ENCODE measurements around the gene GLYATL3.
A peak's percentile ranks its signal among the peaks of the same experiment; 100 is the strongest.

GLYATL3 gene

GRCh38 chr6:49548613-49549304 is 49.0 kb downstream of the GLYATL3 start:
- DNase-seq (ENCODE audit: low read depth) = no peak

DNA sequence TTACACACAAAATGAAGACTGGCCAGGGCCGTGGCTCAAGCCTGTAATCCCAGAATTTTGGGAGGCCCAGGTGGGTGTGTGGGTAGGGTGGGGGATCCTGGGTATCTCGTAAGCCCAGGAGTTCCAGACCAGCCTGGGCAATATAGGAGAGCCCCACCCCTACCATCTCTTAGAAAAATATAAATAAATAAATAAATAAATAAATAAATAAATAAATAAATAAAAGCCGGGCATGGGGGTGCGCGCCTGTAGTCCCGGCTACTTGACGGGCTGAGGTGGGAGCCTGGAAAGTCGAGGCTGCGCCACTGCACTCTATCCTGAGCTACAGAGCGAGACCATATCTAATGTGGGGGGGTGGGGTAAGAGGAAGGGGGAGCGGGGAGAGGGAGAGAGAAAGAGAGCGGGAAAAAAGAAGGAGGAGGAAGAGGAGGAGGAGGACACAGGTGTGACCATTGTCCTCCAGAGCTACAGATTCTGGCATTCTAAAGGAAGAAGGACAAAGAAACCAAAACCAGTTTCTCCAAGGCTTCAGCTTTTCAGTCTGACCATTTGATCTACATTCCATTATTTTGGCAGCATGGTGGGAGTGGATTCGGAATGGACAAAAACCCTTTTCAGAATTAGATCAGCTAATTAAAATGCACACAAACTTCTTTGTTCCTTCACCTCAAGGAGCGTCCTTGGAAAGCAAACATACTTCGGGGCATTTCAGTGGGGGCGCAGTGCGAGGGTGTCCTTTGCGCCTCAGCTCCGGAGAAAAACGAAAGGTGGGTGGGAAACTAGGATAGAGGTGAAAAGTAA is 50.2 kb downstream of the GLYATL3 start:
- DNase-seq (ENCODE audit: low read depth) = no peak

DNA sequence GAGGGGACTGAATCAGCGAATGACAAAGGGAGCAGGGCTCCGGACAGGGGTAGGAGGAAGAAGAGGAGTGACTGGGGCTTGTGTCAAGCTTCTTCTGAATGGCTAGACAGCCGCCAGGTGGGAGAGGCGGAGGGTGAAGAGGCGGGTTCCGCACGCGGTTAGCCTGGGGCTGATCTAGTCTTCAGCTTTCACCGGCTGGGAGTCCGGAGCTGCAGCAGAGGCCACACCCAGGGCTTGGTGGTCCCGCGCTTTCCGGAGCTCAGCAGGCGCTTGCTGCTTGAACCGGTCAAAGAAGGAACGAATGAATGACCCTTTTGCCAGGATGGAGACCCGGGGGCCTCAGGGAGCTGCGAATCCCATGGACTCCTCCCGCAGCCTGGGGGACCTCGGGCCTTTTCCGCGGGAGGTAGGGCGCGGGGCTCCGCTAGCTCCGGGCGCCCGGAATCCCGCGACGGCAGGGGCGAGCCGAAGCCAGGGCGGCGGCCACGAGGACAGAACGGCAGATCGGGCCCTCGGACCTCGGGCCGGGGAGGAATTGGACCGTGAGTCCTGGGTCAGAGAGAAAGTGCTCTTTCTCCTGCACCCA is 50.9 kb downstream of the GLYATL3 start, which contains the start of gene C6orf141:
Gene C6orf141 (plus strand): TSS at position 177 of the 586 bp plus-strand sequence. CDS start 125 bp downstream, at position 302.
- no peak for DNase-seq (ENCODE audit: low read depth)

DNA sequence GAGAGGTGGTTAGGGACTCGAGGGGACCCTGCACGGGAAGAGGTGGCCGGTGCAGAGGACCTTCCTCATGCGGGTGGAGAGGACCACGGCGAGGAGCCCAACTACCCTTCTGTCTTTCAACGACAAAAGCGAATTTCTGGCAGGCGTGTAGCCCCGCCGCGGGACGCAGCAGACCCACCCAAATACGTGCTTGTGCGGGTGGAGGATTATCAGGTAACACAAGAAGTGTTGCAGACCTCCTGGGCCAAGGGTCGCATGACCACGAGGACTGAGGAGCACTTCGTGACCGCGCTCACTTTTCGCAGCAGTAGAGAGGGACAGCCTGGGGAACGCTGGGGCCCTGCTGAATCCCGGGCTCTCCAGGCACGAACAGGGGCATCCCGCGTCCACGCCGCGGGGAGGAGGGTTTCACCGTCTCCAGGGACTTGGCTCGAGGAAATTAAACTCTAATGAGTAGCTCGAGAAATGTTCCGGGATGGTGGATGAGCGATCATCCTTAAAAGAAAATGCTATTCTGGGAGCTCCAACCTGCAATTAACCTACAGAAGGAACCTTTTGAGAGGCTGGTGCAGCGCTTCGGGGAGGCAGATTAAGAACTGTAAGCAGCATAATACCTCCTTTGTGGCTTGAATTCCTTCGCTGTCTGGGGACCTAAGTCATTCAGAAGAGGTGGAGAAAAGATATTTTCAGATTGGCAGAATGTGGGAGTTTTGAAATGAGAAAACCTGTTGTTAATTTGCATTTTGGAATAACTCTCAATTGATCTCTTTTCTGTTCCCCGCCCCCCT is 51.5 kb downstream of the GLYATL3 start:
- DNase-seq (ENCODE audit: low read depth) = no peak

GRCh38 chr6:49551866-49552129 is 52.1 kb downstream of the GLYATL3 start:
- no peak for DNase-seq (ENCODE audit: low read depth)

- DNase-seq (ENCODE audit: low read depth) = no peak
Measured at GRCh38 chr6:49552596-49552995, 52.9 kb downstream of the GLYATL3 start.

GRCh38 chr6:49553384-49553783 is 53.7 kb downstream of the GLYATL3 start:
- DNase-seq (ENCODE audit: low read depth) = no peak

- no peak for DNase-seq (ENCODE audit: low read depth)
Measured at GRCh38 chr6:49555951-49556350, 56.2 kb downstream of the GLYATL3 start.

DNA sequence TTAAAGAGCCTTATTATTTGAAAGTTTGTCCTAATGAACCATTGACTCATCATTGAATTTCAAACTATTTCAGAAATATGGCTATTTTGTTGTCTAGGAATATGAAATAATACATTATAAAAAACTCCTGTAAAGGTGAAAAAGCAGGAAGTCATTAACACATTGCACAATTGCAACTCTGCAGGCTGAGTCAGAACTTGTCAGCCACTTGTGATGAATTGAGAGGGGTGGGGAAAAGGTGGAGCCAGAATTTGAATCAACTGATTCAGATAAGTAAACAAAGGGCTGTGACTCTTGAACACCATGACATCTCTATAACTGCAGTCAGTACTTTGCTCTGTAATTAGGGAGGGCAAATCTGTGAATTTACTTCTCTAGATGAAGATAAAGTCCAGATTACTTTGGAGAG is 56.7 kb downstream of the GLYATL3 start:
- no peak for DNase-seq (ENCODE audit: low read depth)

DNA sequence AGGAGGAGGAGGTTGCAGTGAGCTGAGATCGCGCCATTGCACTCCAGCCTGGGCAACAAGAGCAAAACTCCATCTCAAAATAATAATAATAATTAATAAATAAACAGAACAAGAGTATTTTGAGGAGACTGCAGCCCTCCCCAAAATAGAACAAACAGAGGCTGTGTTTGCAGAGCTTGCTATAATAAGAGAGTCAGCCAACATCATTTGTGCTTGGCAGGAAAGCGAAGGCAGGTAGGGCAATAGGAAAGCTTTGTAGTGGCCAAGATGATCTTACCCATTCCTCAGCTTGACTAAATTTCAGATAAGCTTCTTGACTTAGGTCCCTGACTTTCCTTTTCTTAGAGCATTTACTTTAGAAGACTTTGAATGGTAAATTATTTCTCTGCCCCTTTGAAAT is 57.5 kb downstream of the GLYATL3 start:
- DNase-seq (ENCODE audit: low read depth) = no peak

DNA sequence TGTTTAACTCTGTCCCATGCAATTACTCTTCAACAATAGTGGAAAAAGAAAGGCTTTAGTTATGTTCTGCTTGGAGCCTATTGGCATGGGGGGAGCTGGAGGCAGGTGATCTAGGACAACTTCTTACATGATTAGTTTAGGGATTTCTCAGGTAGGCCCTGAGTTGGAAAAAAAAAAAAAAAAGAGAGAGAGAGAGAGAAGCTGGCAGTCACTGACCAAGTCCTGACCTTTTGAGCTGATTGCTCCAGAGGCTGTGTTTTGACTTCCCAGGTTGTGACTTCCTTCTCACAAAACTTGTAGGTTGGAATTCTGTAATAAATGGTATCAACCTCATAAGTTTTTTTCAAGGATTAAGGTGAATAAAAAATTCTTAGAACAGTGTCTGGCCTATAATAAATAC is 58.5 kb downstream of the GLYATL3 start:
- no peak for DNase-seq (ENCODE audit: low read depth)

GRCh38 chr6:49563006-49563886 is 63.5 kb downstream of the GLYATL3 start:
- no peak for DNase-seq (ENCODE audit: low read depth)

- no peak for DNase-seq (ENCODE audit: low read depth)
Measured at GRCh38 chr6:49564552-49564951, 64.8 kb downstream of the GLYATL3 start.

GRCh38 chr6:49565261-49565660 is 65.5 kb downstream of the GLYATL3 start:
- DNase-seq (ENCODE audit: low read depth) = no peak

GRCh38 chr6:49565855-49566254 is 66.1 kb downstream of the GLYATL3 start:
- no peak for DNase-seq (ENCODE audit: low read depth)

DNA sequence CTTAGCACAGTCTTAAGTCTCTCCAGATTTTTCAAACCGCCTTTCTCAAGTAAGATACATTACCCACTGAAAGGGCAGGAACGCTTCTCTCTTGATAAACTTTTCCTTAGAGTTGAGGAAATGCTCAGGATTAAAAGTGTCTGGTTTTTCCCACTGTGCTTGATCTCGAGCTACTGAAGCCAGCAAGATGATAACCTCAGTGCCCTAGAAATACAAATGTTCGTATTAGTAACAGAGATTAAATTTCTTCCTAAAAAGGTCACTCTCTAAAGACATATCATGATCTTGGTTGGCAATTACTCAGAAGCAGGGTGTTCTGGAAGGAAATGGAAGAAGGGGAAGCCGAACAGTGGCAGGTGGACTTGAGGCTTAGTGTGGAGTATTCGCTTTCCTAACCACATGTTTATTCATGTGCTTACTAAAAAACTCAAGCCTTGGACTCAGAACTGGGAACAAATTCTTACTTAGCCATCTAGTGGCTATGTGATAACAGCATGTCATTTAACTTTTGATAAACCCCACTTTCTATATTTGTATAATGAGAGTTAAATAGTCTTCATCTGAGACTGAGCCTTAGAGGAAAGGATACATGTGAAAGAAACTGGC is 70.9 kb downstream of the GLYATL3 start:
- peak; percentile 11 for DNase-seq (ENCODE audit: low read depth)

DNA sequence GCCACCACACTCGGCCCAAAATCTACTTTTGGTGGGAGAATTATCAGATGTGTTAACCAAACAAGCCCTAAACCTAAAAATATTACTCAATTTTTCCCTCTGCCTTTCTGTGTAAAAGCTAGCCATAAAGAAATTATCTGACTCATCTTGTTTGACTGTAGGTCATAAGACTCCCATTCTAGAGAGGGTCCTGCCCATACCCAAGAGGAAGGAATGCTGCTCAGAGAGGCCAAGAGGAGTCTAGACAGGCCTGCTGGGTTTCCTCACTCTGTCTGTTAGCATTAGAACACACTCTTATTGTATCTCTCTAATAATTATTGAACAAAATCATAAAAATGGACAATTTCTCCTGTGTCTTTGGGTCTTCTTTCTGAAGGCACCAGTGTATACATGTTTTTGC is 76.9 kb downstream of the GLYATL3 start:
- DNase-seq (ENCODE audit: low read depth) = no peak

Data from non-pigmented ciliary epithelial cell (primary cell).